Measurements from ENCODE around the gene SH2D4B.

SH2D4B gene

DNA sequence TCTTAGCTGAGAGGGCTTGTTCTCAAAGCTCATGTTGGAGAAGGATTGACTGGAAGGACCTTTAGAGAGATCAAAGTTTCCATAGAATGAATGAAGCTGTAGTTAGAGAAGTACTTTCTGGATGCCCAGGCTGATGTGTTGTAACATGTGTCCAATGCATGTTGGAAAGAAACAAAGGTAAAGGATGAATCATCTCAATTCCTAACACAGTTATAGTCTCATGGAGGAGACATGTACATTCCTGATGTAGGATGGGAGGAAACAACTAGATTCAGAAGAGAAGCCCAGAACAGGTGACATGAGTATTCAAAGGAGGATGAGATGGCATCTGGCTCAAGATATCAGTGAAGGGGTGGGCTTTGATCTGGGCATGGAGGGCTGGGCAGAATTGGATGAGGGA, 152.7 kb downstream of the SH2D4B start:
- DNase-seq (ENCODE audit: low read depth), result no peak

DNA sequence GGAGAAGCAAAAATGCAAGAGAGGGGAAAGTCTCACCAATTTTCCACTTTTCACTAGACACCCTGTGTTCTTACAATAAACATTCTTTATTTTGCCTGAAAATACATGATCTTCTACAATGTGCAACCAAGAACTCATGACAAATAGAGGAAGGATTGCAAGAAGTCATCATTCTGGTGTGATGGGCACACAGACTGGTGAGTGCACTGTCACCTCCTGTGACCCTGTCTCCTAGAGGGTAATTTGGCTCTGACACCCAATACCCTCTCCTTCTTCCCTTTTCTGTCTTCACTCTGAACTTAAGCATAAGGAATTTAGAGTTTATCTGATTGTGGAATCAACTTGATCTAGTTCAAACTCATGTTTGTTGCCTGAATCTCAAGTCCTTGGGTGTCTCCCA, 153.7 kb downstream of the SH2D4B start:
- DNase-seq (ENCODE audit: low read depth), result no peak

DNA sequence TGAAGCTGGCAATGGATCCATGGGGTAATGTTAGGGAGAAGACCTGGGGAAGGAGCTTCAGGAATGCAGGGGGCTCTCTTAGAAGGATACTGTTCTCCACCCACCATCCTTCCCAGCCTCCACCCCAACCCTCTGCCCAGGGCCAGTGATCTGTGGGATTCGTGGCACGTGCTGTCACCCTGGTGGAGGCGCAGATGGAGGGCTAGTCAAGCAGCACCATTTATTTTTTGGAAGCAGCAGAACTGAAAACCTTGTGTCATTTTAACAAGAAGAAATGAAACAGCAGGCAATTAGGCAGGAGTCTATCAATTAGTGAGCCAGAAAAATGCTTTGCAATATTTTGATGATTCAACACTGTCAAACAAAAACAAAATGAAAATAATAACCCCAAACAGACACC, 155.9 kb downstream of the SH2D4B start:
- no peak for DNase-seq (ENCODE audit: low read depth)

DNA sequence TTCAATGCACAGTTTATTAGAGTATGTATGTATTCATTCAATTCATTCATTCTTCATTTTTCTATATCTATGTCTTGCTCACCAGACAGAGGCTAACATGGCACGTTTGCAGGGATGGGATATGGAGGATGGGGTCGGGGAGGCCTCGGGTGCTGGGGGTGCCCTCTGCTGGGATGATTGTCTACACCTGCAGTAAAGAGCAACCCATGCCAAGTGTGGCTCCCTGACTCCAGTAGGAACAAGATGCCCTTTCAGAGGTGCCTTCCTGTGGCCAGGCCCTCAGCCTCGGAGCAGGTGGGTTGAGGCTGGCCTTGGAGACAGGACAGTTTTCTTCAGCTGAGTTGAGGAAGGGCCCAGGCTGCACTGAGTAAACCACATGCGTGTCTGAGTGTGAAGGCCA, 157.2 kb downstream of the SH2D4B start:
- no peak for DNase-seq (ENCODE audit: low read depth)

Data from stimulated activated CD8-positive, alpha-beta memory T cell treated with anti-CD3 and anti-CD28 coated beads, Interleukin-4, amount 100 ng/mL, for 24 hours (primary cell).